Measurements from ENCODE around the gene ORAI2.
A peak's percentile ranks its signal among the peaks of the same experiment; 100 is the strongest.
"Not testable (repeated sequence)": the region's sequence is repeated elsewhere in the genome, so short reads cannot be mapped to it uniquely, and the experiment has no call there.

ORAI2 gene

GRCh38 chr7:102400360-102400759 is 33.0 kb upstream of the ORAI2 start:
- Histone ChIP-seq H3K4me3 (no peak overlapping the region), H3K27ac (no peak overlapping the region), H3K27me3 (no peaks in the 10 kb centered on the region), H3K4me1 (peaks cover 0 to 17% (median 10%) of the 10 kb centered on the region in 4 donors), H3K9me3 (no peaks in the 10 kb centered on the region), H3K36me3 (peaks cover 48 to 66% (median 59%) of the 10 kb centered on the region in 3 donors)
- TF ChIP-seq CTCF (IDR thresholded peaks at IDR 0.05): no peak
- DNase-seq: no peak
- intact Hi-C loops (cut with DNase I; ENCODE audit: low total_unique reads): no loop called here

- no peak for DNase-seq
- Histone ChIP-seq H3K4me1 (no peaks in the 10 kb centered on the region), H3K27ac (no peak overlapping the region), H3K4me3 (no peak overlapping the region), H3K36me3 (peaks cover 75 to 98% (median 88%) of the 10 kb centered on the region in 3 donors), H3K27me3 (no peaks in the 10 kb centered on the region), H3K9me3 (no peaks in the 10 kb centered on the region)
- intact Hi-C loops (cut with DNase I; ENCODE audit: low total_unique reads): no loop called here
- no peak for TF ChIP-seq CTCF (IDR thresholded peaks at IDR 0.05)
These were observed 29.8 kb upstream of the ORAI2 start for GRCh38 chr7:102403563-102403962.

GRCh38 chr7:102404005-102404861 is 29.1 kb upstream of the ORAI2 start:
- TF ChIP-seq CTCF (IDR thresholded peaks at IDR 0.05): peak; percentile 42 to 44
- intact Hi-C loops (cut with DNase I; ENCODE audit: low total_unique reads): no loop called here
- H3K27ac ChIP-seq: no peak overlapping the region
- H3K4me1 ChIP-seq: no peaks in the 10 kb centered on the region
- no peaks in the 10 kb centered on the region for H3K9me3 ChIP-seq
- H3K27me3 ChIP-seq: no peaks in the 10 kb centered on the region
- no peak overlapping the region for H3K4me3 ChIP-seq
- peaks cover 80 to 100% (median 93%) of the 10 kb centered on the region in 3 donors for H3K36me3 ChIP-seq
- DNase-seq: no peak

- DNase-seq; H3K27me3 ChIP-seq; H3K27ac ChIP-seq; H3K9me3 ChIP-seq; H3K4me3 ChIP-seq; H3K4me1 ChIP-seq; intact Hi-C loops (cut with DNase I; ENCODE audit: low total_unique reads): not testable (repeated sequence)
- peaks cover 78 to 100% (median 93%) of the 10 kb centered on the region in 3 donors for H3K36me3 ChIP-seq
These were observed 28.6 kb upstream of the ORAI2 start for GRCh38 chr7:102404862-102405188.

- no peaks in the 10 kb centered on the region for H3K4me1 ChIP-seq
These were observed 25.5 kb upstream of the ORAI2 start for GRCh38 chr7:102407910-102408309.

GRCh38 chr7:102408530-102408929 is 24.8 kb upstream of the ORAI2 start:
- H3K27me3 ChIP-seq; intact Hi-C loops (cut with DNase I; ENCODE audit: low total_unique reads); H3K4me3 ChIP-seq; H3K9me3 ChIP-seq; DNase-seq; H3K4me1 ChIP-seq; H3K27ac ChIP-seq: not testable (repeated sequence)
- H3K36me3 ChIP-seq: peaks cover 77 to 98% (median 96%) of the 10 kb centered on the region in 3 donors

More at GRCh38 chr7:102407910-102408309, 25.5 kb upstream of the ORAI2 start:
- no peak for DNase-seq
- no peak overlapping the region for H3K4me3 ChIP-seq
- no peak for TF ChIP-seq CTCF (IDR thresholded peaks at IDR 0.05)
- intact Hi-C loops (cut with DNase I; ENCODE audit: low total_unique reads): no loop called here
- H3K27me3 ChIP-seq: no peaks in the 10 kb centered on the region
- peaks cover 78 to 98% (median 98%) of the 10 kb centered on the region in 3 donors for H3K36me3 ChIP-seq
- H3K27ac ChIP-seq: no peak overlapping the region
- H3K9me3 ChIP-seq: no peaks in the 10 kb centered on the region

Data from tibial artery (tissue), 4 donors.